SIG-M5 treated with dmso at 0.1 percent for 504 hours (cell line): Measurements from ENCODE around the gene MTFR1L.

ENCODE experiments used
- DNase-seq: peaks from one replicate; lab custom pipeline; 2025; ENCODE audit not compliant: unreplicated experiment; lab: John Stamatoyannopoulos, UW

The MTFR1L gene

DNA sequence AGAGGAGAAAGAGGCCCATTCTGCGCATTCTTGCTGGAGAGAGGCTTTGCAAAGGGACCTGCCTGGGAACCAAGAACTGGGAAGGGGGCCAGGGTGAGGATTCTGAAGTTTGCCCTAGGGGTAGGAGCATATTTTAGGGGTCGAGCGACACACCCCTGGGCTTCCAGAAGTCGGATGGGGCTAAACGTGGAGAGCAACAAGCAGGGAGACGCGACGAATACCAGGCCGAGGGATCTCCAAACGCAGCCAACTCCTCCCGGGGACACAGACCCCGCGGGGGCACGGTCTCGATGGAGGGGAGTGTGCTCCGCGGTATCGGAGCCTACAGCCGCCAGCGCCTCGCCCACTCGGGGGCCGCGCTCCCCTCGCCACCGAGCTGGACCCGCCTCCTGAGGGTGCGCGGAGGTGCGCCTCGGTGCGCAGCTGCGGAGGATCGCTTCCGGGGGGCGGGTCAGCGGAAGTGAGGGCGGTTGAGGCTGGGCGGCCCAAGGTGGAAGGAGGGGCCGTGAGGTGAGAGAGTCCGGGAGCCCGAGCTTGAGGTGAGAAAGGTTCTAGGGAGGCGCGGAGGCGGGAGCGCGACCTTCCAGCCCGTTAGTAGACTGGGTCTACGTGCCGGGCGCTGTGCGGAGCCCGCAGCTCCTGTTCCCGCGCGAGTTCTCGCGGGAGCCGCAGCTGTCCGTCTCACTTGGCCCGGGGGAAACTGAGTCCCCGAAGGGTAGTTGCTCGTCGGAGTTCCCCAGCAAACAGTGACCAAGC is at the start of gene MTFR1L:
Gene MTFR1L (plus strand): TSS at position 464 of the 756 bp plus-strand sequence. CDS start 3,151 bp downstream, outside the sequence.
- DNase-seq, result peak; percentile 69

DNA sequence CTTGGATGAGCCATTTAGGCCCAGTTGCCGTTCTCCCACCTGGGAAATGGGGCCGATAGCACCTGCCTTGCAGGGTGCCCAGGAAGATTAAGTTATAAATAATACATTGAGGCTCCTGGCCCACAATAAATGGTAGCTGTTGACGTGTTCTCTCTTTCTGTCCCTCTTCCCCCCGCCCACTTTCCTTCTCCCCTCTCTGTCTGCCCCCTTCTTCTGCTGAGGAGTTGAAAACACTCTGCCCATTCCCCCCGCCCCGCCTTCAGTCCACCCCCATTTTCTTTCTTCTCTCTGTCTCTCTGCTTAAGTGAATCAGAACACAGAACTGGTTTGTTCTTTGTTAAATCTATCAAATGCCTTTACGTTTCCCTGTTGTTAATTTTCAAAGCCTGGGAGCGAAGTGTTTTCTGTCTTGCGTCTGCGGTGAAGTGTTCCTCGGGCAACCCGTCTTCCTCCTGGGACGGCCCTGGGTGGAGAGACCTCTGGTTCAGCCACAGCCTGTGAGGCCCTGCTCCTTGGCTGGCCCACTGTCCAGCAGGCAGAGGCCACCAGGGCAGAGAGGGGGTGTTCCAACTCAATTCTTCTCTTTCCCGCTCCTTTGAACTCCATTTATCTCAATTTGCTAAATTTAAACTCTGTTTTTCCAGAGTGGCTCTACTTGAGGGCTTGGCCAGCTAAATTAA is 49.1 kb upstream of the MTFR1L start:
- no peak for DNase-seq

DNA sequence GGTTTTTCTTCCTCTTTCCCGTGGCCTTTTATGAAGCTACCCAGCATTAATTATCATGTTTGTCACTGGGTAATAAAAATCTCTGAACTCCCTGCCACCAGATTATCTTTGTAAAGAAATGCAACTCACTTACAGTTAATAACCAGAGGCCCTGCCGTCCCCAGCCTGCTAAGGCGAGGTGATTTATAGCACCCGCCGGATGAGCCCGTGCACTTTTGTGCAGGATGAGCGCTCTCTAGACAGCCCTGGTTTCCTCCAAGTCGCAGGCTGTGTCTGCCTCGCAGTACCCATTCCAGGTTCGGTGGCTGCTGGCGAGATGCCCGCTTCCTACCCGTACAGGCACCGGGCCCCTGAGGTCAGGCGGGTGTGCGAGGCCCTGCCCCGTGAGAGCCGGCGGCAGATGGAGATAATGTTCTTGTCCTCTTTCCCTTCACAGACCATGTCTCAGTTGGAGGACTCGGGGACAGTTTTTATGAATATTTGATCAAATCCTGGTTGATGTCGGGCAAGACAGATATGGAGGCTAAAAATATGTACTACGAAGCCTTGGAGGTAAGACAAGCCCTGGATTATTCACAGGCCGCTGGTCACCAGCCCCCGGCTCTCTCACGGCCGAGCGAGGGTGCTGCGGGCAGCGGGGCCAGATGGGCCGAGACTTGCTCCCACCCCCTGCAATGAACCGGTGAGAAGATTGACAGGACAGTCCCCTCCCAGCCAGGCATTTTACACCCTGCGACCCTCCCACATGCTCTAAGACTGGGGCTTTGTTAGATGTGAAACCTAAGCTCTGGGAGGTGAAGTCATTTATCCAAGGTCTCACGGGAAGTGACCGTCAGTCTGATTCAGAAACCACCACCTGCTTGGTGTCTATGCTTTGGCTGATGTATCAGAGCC is 48.3 kb upstream of the MTFR1L start:
- no peak for DNase-seq

DNA sequence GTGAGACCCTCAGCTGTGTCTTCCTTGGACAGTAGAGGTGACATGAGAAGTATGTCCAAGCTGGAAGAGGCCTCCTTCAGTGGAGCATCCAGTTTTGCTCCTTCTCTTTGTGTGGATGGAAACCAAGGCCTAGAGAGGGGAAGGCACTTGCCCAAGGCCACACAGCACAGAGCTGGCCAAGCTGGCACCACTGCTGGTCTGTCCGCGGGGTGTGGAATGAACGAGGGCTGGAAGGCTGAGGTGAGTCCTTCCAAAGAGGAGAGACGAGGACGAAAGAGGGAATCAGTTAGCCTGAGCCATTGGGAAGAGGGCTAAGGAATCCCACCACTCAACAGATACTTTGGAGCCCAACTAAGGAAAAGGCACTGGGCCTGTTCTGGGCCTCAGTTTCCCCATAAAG is 47.6 kb upstream of the MTFR1L start:
- DNase-seq, result no peak

DNA sequence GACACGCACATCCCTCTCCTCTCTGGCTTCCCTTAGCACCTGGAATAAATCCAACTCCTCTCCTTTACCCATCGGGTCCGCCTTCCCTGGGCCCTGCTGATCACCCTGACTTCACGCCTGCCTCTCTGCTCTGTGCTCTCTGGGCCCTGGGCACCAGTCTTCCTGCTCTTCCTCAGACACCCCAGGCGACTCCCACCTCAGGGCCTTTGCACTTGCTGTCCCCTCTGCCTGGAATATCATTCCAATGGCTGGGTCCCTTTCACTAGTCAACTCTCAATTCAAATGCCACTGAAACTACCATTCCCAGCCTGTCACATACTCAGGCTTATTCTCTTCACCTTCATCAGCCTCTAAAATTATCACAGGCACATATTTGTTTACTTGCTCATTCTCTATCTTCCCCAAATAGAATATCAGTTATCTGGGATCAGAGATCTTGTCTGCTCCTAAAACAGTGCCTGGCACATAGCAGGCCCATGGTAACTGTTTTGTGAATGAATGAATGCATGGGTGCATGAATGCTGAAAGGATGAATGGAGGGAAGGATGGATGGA is 47.0 kb upstream of the MTFR1L start:
- DNase-seq, result no peak

DNA sequence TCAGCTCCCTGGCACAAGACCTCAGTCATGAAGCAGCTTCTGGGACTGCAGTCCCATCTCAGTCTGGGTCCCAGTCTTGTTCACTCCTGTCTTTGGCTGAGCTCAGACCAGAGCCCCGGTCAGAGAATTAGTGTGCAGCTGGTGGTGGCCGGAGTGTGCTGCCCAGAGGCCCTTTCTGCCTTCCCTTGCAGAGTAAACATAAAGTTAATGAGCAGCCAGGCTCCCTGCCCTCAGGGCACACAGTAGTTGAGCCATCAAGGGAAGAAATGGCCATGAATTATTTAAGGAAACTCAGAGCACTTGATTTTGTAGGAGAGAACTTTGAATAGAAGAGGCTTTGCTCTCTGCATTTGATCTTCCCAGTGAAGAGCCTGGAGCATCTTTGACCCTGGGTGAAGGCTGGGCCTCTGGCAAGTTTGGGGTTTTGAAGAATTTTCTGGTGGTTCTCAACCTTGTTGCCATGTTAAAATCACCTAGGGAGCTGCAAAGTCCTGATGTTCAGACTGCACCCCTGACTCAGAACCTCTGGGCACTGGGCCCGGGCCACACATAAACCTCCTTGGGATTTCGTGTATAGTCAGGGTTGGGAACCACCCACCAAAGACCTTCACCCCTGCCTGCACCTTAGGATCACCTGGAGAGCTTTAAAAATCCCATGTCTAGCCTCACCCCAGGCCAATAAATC is 46.2 kb upstream of the MTFR1L start:
- DNase-seq, result no peak

DNA sequence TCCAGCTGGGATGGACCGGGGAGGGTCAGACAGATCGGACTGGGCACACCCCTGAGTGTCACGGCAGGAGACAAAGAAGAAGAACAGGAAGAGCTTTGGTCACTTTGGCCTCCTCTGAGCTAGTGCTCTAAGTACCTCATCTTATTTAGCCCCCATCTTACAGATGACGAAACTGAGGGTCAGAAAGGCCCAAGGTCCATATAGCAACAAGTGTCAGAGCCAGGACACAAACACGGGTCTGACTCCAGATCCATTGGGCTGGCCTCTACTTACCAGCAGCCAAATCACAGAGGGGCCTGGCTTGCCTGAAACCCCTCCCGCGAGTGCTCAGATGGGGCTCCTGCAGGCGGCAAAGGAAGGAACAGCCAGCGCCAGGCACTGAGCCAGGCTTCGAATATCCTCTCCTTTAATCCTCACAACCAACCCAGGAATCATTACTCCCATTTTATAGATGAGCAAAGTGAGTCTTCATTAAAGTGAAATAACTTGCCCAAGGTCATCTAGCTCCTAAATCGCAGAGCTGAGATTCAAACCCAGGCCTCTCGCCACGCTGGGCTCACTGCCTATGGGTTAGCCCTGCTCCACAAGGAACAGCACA is 45.4 kb upstream of the MTFR1L start:
- DNase-seq, result no peak

DNA sequence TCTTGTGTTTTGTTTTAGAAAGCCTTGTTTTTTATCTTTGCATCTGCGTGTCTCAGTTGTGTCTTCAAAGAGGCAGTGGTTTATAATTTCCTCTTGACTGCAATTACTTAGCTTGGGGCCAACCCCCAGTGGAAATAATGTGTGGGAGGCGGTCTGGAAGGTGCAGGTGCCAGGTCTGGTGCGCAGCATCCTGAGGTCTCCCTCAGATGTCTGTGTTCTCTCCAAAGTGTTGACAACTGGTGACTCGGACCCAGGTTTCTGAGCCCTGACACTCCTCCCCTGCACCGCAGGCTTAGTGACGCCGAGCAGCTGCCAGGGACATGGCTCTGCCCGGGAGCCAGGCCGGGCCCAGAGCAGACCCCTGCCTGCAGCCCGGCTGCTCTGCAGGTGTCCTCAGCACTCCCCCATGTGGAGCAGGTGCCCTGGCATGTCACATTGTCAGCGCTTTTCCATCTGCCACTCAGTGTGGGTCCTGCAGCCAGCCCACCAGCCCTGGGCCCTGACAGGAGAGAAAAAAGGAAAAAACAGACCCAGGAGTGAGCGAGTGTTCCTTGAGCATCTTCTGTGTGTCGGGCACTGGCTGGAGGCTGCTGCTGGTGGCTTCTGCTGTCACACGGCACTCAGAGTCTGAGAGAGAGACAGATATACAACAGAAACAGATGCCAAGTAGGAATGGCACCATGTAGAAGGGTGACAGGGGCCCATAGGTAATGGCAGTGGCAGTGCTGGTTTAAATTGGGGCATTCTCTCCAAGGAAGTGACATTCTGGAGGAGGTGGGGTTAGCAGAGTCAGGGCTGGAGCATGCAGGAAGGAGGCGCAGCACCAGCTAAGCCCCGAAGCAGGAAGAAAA is 44.6 kb upstream of the MTFR1L start:
- no peak for DNase-seq

DNA sequence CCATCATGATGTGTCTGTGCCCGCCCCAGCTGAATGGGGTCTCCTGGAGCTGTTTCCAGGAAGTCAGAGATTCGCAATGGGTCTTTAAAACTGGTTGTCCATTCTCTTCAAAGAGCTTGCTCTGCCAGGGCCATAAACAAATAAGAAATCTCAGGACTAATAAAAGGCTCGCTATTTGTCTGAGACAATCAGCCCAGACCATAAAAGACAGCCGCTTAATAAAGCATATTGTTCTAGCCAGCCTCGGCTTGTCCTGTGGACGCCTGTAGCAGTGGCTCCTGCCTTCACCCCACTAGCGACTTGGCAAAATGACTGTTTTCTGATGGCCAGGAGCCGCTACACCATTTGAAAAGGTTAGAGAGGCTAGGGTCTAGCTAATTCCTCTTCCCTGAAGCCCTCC is 40.4 kb upstream of the MTFR1L start:
- DNase-seq, result no peak

DNA sequence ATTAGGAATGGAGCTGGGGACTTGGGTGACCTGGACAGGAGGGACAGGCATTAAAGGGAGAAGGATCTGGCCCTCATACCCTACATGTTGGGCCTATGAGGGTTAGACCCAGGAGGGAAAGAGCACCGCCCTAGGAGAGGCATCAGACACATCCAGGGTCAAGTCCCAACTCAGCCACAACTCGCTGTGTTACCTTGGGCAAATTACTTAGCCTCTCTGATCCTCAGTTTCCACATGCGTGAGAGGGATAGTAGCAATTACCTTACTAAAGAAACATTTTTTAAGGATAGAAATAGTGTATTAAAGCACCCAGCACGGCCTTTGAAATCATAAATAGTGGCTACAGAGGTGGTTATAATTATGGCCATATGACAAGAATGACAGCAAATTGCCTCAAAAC is 39.9 kb upstream of the MTFR1L start:
- no peak for DNase-seq

DNA sequence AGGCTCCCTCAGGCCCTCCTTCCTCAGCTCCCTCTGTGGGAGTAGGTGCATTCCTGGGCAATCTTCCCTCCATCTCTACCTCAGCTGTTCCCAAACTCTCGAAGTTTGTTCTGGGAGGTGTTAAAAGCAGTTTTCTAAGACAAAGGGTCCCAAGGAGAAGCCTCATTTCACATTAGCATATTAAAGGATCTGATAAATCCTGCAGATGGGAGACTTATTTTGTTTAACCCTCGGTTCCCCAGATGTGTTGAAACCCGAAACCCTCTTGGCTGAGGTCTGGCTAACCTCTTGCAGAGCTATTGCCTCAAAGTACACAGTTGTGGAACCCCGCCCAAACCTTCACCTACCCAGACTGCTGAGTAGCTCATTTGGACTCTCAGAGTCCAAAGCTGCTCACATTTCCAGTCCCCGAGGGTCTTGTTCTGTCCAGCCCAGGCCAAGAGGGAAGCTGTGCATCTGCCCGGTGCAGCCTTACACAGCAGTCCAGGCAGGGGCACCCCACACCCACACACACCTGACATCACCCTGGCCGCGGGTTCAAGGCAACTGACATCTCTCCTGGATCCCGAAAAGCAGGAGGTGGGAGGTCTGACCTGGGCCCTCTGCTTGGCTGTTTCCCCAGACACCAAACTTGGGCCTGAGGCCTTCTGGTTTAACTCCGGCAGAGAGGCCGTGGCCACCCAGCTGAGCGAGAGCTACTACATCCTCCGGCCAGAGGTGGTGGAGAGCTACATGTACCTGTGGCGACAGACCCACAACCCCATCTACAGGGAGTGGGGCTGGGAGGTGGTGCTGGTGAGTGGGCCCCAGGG is 39.2 kb upstream of the MTFR1L start:
- no peak for DNase-seq

DNA sequence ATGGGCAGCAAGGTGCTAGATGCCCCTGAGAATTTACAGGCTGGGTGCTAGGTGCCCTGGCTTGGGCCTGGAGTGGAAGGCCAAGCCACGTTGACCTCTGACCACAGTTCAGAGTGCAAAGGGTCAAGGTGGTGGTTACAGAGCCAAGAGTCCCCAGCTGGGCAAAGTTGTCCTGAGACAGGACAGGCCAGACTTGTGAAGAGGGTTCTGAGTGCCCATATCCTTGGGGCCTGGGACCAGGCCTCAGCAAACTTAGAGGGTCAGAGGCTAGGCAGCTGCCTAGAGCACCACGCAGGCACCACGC is 38.7 kb upstream of the MTFR1L start:
- no peak for DNase-seq

DNA sequence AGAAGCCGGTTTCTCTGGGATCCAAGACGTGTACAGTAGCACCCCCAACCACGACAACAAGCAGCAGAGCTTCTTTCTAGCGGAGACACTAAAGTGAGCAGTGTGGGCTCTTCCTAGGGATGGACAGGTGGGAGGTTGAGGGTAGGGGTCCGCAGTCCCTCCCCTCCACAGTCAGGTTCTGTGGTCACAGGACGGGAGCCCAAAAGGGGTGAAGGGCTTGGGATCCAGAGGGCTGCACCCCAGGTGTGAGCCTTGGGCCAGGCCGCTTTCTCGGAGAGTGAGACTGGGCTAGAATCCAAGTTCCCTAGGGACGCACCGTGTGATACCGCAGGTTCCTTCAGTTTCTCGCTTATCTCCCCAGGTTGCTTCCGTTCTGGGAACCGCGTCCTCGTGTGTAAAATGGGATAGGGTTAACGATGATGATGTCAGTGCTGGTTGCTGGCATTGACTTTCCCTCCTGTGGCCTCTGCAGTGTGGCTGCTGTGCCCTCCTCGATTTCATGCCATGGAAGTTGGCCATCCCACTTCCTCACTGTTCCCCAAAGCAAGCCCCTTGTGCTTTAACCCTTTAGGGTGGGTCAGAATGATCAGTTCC is 37.0 kb upstream of the MTFR1L start:
- DNase-seq, result no peak

DNA sequence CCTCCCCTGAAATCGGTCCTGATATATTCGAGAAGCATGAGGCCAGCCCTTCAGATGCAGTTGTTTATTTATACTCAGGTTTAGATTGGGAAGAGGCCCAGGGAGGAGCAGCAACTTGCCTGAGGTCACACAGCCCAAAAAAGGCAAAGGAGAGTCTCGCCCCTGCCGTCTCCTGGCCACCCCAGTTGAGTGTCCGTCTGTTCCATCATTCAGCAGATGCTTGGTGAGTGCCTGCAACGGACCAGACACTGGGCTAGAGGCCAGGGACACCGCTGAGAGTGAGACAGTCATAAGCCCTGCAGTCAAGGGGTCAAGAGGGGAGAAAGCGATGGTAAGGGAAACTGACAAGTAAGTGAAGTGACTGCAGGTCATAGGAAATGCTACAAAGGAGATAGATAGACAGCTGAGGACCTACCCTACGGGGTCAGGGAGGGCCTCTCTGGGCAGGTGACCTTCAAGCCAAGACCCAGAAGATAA is 35.1 kb upstream of the MTFR1L start:
- DNase-seq, result no peak

DNA sequence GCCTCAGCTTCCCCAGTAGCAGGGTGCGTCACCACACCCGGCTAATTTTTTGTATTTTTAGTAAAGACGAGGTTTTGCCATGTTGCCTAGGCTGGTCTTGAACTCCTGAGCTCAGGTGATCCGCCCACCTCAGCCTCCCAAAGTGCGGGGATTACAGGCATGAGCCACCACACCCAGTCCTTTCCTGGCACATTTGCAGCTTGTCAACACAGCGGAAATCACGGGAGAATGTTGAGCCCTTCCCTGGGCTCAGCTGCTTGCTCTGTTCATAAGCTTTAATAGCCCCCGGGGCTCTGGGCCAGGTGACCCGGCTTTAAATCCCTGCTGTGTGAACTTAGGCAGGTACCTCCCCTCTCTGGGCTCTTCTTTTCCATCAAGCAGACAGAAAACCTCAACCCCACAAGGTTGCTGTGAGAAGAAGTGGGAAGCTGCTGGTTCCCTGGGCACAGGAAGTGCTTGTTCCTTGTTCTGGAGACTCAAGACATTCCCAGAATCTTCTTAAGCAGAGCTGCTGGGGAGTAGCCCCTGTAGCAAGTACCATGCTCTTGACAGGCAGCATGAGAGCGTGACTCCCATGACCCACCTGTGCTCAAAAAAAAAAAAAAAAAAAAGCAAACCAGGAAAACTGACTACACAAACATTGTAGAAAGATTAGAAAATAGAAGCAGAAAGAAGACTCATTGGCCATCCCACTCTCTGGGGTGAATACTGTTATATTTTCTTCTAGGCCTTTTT is 34.3 kb upstream of the MTFR1L start:
- DNase-seq, result no peak

DNA sequence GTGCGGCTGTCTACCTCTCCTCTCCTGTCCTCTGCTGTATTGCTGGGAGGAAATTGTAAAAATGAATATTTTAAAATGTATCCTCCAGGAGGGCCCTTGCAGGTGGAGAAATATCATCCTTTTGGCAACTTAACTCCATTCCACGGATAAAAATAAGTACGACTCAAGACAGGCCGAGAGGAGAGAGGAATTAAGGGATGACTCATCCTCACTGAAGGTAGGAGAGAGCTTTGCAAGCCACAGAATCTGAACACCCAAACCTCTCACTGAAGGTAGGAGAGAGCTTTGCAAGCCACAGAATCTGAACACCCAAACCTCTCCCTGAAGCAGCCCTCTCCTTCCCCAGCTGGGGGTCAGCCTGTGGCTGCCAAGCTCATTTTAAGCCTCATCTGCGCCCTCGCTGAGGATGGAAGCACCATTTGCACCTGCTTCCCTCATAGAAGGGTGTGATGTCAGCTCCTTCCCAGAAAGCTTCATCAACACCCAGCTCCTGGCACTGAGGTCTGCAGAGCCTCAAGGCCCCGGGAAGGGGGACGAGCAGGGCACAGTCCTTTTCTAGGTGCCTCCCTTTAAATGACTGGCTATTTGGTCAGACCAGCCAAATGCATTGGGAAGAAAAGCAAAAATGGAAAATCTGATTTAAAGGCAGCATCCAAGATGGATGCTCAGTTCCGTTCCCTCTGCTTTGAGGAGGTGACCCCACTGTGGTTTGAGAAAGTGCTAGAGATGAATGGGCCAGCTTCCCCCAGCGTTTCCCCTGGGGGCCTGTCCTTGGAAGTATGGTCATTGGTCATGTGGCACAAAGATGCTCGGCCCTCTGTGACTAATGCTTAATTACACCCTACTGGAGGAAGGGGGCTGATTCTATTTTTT is 32.6 kb upstream of the MTFR1L start:
- no peak for DNase-seq

DNA sequence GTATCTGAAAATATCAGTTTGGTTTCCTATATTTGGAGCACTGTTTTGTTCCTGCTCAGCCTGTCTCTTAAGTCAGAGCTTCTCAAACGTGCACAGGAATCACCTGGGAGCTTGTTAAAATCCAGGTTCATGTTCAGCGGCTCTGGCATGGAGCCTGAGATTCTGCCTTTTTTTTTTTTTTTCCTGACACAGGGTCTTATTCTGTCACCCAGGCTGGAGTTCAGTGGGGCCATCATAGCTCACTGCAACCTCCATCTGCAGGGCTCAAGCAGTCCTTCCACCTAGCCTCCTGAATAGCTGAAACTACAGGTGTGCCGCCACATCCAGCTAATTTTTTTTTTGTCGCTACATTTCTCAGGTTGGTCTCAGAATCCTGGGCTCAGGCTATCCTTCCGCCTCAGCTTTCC is 32.0 kb upstream of the MTFR1L start:
- DNase-seq, result no peak
